SW 1271 (cell line): ENCODE measurements around the gene ZNF200.
A peak's percentile ranks its signal among the peaks of the same experiment; 100 is the strongest.
"Not testable (repeated sequence)": the region's sequence is repeated elsewhere in the genome, so short reads cannot be mapped to it uniquely, and the experiment has no call there.

Source experiments
- DNase-seq, 2 experiments: peaks; one replicate each; lab custom pipeline; 2025; lab: John Stamatoyannopoulos, UW

The ZNF200 gene

GRCh38 chr16:3198334-3199072 lies 36.5 kb downstream of the ZNF200 start:
- no peak for DNase-seq

- not testable (repeated sequence) for DNase-seq
Observed at GRCh38 chr16:3197694-3198333, 37.1 kb downstream of the ZNF200 start.

- no peak for DNase-seq
Observed at GRCh38 chr16:3195975-3196374, 39.0 kb downstream of the ZNF200 start.

GRCh38 chr16:3194792-3195191 lies 40.2 kb downstream of the ZNF200 start:
- DNase-seq, result no peak

GRCh38 chr16:3193221-3194212 lies 41.4 kb downstream of the ZNF200 start:
- no peak for DNase-seq

GRCh38 chr16:3192476-3193019 lies 42.4 kb downstream of the ZNF200 start:
- DNase-seq, result no peak

- DNase-seq, result no peak
Observed at GRCh38 chr16:3190949-3191353, 44.0 kb downstream of the ZNF200 start.

- no peak for DNase-seq
Observed at GRCh38 chr16:3189869-3190268, 45.1 kb downstream of the ZNF200 start.

GRCh38 chr16:3188925-3189825 lies 45.8 kb downstream of the ZNF200 start:
- DNase-seq, result no peak

- no peak for DNase-seq
Observed at GRCh38 chr16:3188675-3188924, 46.4 kb downstream of the ZNF200 start.

GRCh38 chr16:3187798-3188674 lies 46.9 kb downstream of the ZNF200 start, which contains the start of gene OR1F1:
OR1F1 (plus strand) TSS chr16:3188204.
- peak in 1 of 2 experiments; percentile 64 for DNase-seq

GRCh38 chr16:3186946-3187690 lies 47.8 kb downstream of the ZNF200 start:
- DNase-seq, result no peak

- no peak for DNase-seq
Observed at GRCh38 chr16:3183445-3184139, 51.4 kb downstream of the ZNF200 start.

GRCh38 chr16:3182608-3183444 lies 52.1 kb downstream of the ZNF200 start:
- peak; percentile 43 to 61 for DNase-seq

GRCh38 chr16:3182293-3182607 lies 52.7 kb downstream of the ZNF200 start:
- DNase-seq, result not testable (repeated sequence)

GRCh38 chr16:3180445-3180878 lies 54.5 kb downstream of the ZNF200 start:
- no peak for DNase-seq

GRCh38 chr16:3179651-3180050 lies 55.3 kb downstream of the ZNF200 start:
- DNase-seq, result no peak
